HepG2 (cell line): ENCODE results near the gene TGFBRAP1. TPM values are rescaled to one million over a fixed set of nuclear protein-coding genes. Genes with fewer than 3 reads are reported as not detected.

ENCODE experiments used
- CREBL2 ChIP-seq: sonication (generic); formaldehyde crosslinking; IDR thresholded peaks from 2 replicates; pipeline ENCODE4 v1.8.1; 2023; ENCODE audit warnings: missing genetic modification reagents, mild to moderate bottlenecking, borderline replicate concordance
- GTF3A ChIP-seq: sonication (generic); formaldehyde crosslinking; conservative IDR thresholded peaks from 2 replicates; pipeline ENCODE4 v1.4.0; 2020; ENCODE audit warnings: mild to moderate bottlenecking, missing genetic modification reagents
- HOXA9 ChIP-seq: sonication (generic); formaldehyde crosslinking; IDR thresholded peaks from 2 replicates; pipeline ENCODE4 v1.8.1; 2022; ENCODE audit warnings: missing genetic modification reagents, mild to moderate bottlenecking, moderate library complexity, borderline replicate concordance
- KDM5B ChIP-seq: sonication (generic); formaldehyde crosslinking; IDR thresholded peaks from 2 replicates; pipeline ENCODE4 v1.4.0; 2020; ENCODE audit warnings: missing genetic modification reagents, mild to moderate bottlenecking, borderline replicate concordance
- LBX2 ChIP-seq: sonication (generic); formaldehyde crosslinking; IDR thresholded peaks from 2 replicates; pipeline ENCODE4 v1.5.0; 2020; ENCODE audit warnings: missing genetic modification reagents, mild to moderate bottlenecking, borderline replicate concordance
- MED13 ChIP-seq: sonication (generic); formaldehyde crosslinking; IDR thresholded peaks from 2 replicates; pipeline ENCODE4 v1.5.0; 2020; ENCODE audit warnings: missing genetic modification reagents
- PAXIP1 ChIP-seq: sonication (generic); formaldehyde crosslinking; conservative IDR thresholded peaks from 2 replicates; pipeline ENCODE4 v1.4.0; 2020; ENCODE audit warnings: mild to moderate bottlenecking, missing genetic modification reagents, moderate library complexity
- SMYD3 ChIP-seq: sonication (generic); formaldehyde crosslinking; IDR thresholded peaks from 2 replicates; pipeline ENCODE4 v1.8.1; 2023; ENCODE audit warnings: mild to moderate bottlenecking, missing genetic modification reagents
- SNAPC4 ChIP-seq: sonication (generic); formaldehyde crosslinking; IDR thresholded peaks from 2 replicates; pipeline ENCODE4 v1.4.0; 2020; ENCODE audit warnings: mild to moderate bottlenecking, missing genetic modification reagents
- ZNF160 ChIP-seq: sonication (generic); formaldehyde crosslinking; IDR thresholded peaks from 2 replicates; pipeline ENCODE4 v1.8.0; 2022; ENCODE audit warnings: mild to moderate bottlenecking, inconsistent platforms, missing genetic modification reagents
- ZNF382 ChIP-seq: sonication (generic); formaldehyde crosslinking; IDR thresholded peaks from 2 replicates; pipeline ENCODE4 v1.5.0; 2020; ENCODE audit warnings: missing genetic modification reagents, mild to moderate bottlenecking, borderline replicate concordance
- ZNF563 ChIP-seq: sonication (generic); formaldehyde crosslinking; IDR thresholded peaks from 2 replicates; pipeline ENCODE4 v1.8.0; 2022; ENCODE audit warnings: mild to moderate bottlenecking, moderate library complexity, missing genetic modification reagents
- ZNF670 ChIP-seq: sonication (generic); formaldehyde crosslinking; IDR thresholded peaks from 2 replicates; pipeline ENCODE4 v1.8.0; 2022; ENCODE audit warnings: mild to moderate bottlenecking, missing genetic modification reagents, borderline replicate concordance
- ZNF766 ChIP-seq: sonication (generic); formaldehyde crosslinking; IDR thresholded peaks from 2 replicates; pipeline ENCODE4 v1.5.0; 2020; ENCODE audit warnings: missing genetic modification reagents, borderline replicate concordance
- ZNF816 ChIP-seq: sonication (generic); formaldehyde crosslinking; IDR thresholded peaks from 2 replicates; pipeline ENCODE4 v1.8.0; 2022; ENCODE audit warnings: missing genetic modification reagents, mild to moderate bottlenecking, borderline replicate concordance
- polyA plus RNA-seq, 8 experiments: library from polyadenylated mRNA; depleted of rRNA in 3 of 8; stranded (reverse) in 7 of 8; unstranded in 1 of 8; fragments of >200 nt; fragmentation: Illumina TruSeq in 4 of 8; extraction: Trizol in 4 of 8; gene quantifications; 2 replicates each; pipeline versions ENCODE4 v1.2.1 to v1.2.3, GENCODE V29; 2011 to 2016; ENCODE audit warnings: low read depth in 4 of 8, missing spikeins in 1 of 8, mixed read lengths in 1 of 8; ENCODE audit not compliant: insufficient read depth in 1 of 8
- total RNA-seq, 5 experiments: library from RNA; depleted of rRNA; stranded (reverse); fragments of >200 nt; fragmentation: Illumina TruSeq; extraction: Trizol; gene quantifications; 2 replicates each; pipeline ENCODE4 v1.2.3, GENCODE V29; 2016; ENCODE audit warnings: low read depth in 1 of 5

The TGFBRAP1 gene
- total and polyA plus RNA-seq, 2 of the 13 experiments (the other 11 are each of a cell fraction or from before 2014, with no cell fraction given), result 12.7 to 22.9 TPM

GRCh38 chr2:105329561-105330495 is at the start of gene TGFBRAP1 (continued):
- TF ChIP-seq PAXIP1 (peak; percentile 31; the same call in 1 of the 2 replicates), LBX2 (CRISPR knock-in tag) (no peak), HOXA9 (CRISPR knock-in tag) (no peak), ZNF160 (CRISPR knock-in tag) (peak; percentile 23; the same call in 1 of the 2 replicates), CREBL2 (CRISPR knock-in tag) (peak; percentile 88; the same call in 1 of the 2 replicates), ZNF670 (no peak), KDM5B (CRISPR knock-in tag) (peak; percentile 90), SNAPC4 (CRISPR knock-in tag) (no peak), GTF3A (CRISPR knock-in tag) (0 out of 2 replicates have a peak, but pooled peaks have one; percentile 24), ZNF766 (CRISPR knock-in tag) (peak; percentile 67; the same call in 1 of the 2 replicates), ZNF382 (CRISPR knock-in tag) (no peak), ZNF816 (CRISPR knock-in tag) (no peak), SMYD3 (CRISPR knock-in tag) (0 out of 2 replicates have a peak, but pooled peaks have one; percentile 58), MED13 (CRISPR knock-in tag) (no peak), ZNF563 (CRISPR knock-in tag) (peak; percentile 94)
